ENCODE data around the gene ATP5F1D.

ATP5F1D gene

DNA sequence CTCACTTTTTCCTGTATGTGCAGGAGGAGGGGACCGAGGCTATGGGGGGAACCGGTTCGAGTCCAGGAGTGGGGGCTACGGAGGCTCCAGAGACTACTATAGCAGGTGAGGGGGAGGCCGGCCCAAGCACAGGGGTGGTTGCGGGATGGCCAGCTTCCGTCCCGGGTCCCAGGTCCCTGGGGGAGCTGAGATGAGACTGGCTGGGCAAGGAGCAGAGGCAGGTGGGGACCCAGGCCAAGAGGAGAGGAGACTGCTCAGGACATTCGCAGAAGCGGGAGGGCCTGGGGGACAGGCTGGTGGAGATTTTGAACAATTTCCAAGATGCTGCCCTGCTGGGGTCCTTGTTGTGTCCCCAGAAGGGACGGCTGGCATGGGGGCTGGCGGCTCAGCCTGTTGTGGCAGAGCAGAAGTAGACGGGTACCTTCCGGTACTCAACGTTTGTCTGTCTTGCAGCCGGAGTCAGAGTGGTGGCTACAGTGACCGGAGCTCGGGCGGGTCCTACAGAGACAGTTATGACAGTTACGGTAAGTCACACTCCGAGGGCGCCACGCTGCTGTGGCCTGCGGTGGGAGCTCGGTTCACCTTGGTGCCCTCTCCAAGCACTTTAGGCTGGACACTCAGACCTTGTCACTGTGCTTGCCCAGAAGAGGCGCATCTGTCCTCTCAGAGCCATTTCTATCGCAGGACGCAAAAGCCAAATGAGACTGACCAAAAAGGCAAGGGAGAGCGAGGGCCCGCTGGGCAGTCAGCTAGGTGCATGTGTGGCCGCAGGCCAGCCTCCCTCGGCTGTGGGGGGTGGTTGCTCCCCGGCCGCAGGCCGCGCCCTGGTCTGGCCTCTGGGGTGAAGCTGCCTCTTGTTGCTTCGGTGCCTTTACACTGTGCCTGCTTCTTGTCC is 30.2 kb downstream of the ATP5F1D start:
- DNase-seq: no peak

DNA sequence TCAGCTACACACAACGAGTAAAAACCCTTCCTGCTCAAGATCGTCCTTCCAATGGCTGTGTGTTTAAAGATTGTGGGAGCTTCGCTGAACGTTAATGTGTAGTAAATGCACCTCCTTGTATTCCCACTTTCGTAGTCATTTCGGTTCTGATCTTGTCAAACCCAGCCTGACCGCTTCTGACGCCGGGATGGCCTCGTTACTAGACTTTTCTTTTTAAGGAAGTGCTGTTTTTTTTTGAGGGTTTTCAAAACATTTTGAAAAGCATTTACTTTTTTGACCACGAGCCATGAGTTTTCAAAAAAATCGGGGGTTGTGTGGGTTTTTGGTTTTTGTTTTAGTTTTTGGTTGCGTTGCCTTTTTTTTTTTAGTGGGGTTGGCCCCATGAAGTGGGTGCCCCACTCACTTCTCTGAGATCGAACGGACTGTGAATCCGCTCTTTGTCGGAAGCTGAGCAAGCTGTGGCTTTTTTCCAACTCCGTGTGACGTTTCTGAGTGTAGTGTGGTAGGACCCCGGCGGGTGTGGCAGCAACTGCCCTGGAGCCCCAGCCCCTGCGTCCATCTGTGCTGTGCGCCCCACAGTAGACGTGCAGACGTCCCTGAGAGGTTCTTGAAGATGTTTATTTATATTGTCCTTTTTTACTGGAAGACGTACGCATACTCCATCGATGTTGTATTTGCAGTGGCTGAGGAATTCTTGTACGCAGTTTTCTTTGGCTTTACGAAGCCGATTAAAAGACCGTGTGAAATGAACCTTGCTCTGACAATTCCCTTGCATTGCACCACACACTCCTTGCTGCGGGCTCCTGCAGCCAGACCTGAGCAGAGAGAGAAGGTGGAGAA is 31.1 kb downstream of the ATP5F1D start:
- DNase-seq: no peak

DNA sequence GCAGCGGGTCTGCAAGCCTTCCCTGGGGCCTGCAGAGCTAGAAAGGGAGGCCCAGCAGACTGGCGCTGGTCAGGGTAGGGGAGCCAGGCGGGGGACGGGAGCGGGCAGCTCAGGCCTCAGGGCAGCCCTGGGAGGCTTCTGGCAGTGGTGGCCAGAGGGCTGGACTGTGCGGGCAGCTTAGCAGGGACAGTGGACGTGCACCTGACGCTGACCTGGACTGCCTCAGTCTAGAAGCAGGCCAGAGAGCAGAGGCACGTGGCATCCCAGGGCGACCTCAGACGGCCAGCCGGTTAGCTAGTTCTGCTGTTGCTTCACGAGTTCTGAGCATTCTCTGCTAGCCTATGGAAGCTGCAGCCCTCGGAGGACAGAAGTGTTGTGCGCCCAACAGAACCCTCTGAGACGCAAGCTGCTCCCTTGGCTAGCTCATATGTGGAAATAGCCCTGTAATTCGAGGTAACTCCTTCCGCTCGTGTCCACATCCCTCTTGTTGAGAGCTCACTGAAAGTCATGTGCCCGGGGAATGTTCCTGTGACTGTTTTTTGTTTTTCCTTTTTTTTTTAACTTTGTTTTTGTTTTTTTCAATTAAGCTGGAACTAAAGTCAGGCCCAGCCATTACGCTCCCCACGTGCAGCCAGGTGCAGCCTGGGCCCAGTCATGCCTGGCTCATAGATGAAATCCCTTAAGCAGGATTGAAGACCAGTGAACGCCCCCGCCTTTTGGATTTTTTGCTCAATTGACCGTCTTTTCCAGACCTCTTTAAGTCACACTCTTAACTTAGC is 31.9 kb downstream of the ATP5F1D start:
- no peak for DNase-seq

DNA sequence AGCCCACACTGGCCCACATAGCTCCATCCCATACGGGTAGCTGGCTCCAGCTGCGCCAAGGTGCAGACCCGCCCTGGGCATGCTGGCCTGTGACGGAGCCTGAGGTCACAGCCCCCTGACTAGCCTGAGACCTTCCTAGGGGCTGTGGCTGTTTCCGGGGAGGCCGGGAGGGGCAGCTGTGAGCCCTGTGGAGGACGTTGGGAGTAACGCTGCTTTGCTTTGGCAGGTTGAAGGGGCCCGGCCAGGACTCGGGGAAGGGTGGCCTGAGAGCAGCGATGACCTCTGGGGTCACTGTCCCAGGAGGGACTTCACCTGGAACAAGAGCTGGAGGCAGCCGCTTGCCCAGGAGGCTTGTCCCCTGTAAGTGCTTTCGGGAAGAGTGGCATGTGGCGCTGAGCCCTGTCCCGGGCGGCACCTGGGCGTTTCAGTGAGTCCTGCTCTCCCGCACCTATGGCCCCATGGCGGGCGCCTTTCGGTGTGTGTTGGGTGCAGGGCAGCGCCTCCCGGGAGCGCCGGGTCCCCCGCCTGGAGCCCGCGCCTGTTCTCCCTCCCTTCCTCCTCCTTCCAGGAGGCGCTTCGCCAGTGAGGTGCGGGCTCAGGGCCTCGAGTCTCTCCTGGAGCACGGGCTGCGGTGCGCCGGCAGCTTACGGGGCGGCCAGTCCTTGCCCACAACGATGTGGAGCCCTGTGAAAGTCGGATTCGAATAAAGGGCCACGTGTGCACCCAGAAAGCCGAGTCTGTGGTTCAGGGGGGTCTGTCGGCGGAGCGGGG is 32.7 kb downstream of the ATP5F1D start:
- DNase-seq: no peak

DNA sequence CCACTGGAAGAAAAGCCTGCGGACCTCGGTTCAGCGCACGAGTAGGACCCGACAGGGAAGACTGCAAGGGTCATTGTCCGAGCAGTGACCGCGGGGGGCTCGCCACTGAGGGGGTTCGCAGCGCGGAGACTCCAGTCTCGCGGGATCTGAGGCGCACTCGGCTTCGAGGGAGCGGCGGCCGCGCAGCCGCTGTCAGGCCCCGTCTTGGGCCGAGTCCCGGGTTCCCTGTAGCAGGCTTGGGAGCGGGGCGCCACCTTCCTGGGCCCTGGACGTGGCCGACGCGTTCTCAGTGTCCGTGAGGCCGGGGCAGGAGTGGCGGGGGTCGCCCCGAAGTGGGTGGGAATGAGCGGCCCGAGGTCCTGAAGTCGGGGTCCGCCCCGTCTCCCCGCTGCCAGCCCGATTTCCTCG is 33.3 kb downstream of the ATP5F1D start:
- DNase-seq: peak; percentile 32

DNA sequence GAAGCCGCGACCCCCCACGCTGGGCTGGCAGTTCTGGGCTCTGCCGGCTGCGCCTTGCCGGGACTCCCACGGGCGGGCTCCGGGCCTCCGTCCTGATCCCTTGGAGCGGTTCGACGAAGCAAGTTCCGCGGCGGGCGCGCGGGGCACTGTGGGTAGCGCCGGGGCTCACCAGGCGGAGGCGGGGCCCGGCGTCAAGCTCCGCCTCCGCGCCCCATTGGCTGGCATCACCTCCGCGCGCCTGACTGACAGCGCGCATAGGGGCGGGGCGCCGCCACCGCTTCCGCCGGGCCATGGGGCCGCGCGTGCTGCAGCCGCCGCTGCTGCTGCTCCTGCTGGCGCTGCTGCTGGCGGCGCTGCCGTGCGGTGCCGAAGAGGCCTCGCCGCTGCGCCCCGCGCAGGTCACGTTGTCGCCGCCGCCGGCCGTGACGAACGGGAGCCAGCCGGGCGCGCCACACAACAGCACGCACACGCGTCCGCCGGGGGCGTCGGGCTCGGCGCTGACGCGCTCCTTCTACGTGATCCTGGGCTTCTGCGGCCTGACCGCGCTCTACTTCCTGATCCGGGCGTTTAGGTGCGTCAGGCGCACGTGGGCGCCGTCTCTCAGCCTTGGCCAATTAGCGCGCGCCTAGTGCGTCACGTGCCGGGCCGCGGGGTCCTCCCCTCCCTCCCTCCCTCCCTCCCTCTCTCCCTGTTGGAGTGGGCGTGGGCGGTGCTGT is 33.9 kb downstream of the ATP5F1D start, which contains the start of gene FAM174C:
TSS of gene FAM174C (plus strand) at position 271 of the 716 bp plus-strand sequence. CDS start at position 291, 20 bp downstream.
- DNase-seq: peak; percentile 97

DNA sequence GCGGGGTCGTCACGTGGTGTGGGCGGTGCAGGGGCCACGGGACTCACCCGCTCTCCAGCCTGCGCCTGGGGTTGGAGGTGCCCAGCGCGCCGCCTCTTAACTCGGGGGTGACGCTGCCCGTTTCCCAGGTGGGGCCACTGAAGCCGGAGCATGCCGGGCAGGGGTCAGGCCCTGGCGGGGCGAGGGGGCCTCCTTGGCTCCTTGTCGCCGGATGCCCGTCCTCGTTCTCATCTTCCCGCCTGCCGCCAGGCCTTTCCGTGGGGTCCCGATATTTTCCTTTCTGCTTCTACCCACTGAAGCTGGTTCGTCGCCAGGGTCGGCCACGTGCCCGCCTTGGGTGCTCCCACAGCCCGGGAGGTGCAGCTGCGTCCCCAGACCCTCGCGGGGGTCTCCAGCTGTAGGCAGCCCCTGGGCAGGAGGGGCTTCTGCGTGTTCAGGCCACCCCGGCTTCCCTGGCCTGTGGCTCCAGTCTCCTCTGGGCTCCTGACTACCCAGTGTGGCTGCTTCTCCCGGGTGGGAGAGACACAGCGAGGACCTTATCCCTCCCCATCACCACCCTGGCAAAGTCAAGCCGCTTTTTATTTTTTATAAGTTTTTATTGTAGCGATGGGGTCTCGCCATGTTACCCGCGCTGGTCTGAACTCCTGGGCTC is 34.6 kb downstream of the ATP5F1D start:
- DNase-seq: no peak

DNA sequence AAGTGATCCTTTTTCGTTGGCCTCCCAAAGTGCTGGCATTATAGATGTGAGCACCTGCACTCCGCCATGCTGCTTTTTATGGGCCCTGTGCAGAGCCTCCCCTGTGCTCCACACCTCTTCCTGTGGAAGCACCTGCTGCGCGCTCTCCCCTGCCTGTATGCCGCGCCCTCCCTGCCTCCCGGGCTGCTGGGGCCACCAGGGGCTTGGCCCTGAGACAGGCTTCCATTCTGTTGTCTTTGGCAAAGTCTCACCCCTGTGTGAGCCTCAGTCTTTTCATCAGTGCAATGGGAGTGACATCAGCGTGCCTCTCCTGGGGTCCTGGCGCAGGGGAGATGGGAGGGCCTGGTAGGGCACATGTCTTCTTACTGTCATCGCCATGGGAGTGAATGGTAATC is 35.1 kb downstream of the ATP5F1D start:
- DNase-seq: no peak

DNA sequence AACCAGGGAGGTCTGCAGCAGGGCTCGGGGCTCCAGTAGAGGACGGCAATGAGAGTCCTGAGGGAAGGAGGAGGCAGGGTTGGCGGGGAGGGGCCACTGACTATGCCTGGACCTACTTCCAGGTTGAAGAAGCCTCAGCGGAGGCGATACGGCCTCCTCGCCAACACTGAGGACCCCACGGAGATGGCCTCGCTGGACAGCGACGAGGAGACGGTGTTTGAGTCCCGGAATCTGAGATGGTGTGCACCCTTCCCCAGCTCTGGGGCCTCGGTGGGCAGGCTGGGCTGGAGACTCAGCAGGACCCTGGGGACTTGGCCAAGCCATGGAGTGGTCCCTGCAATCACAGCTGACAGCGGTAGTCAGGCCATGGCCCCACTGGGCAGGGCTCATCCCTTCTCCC is 35.5 kb downstream of the ATP5F1D start:
- no peak for DNase-seq

DNA sequence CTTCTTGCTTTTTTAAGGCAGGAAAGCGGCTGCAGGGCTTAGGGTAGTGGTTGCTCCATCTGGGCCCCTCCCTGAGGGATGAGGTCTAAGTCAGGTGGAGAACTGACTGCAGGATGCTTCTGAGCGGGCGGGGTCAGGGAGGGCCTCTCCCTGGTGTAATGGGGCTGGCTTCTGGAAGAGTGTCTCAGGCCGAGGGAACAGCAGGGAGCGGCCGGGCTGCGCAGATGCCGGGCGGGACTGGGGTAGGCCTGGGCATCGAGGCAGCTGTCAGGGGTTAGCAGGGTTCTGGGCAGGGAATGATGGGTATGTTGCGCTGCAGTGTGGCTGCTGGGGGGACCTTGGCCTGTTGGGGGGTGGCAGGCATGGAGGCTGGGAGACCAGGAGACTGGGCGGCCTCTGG is 36.5 kb downstream of the ATP5F1D start:
- no peak for DNase-seq

DNA sequence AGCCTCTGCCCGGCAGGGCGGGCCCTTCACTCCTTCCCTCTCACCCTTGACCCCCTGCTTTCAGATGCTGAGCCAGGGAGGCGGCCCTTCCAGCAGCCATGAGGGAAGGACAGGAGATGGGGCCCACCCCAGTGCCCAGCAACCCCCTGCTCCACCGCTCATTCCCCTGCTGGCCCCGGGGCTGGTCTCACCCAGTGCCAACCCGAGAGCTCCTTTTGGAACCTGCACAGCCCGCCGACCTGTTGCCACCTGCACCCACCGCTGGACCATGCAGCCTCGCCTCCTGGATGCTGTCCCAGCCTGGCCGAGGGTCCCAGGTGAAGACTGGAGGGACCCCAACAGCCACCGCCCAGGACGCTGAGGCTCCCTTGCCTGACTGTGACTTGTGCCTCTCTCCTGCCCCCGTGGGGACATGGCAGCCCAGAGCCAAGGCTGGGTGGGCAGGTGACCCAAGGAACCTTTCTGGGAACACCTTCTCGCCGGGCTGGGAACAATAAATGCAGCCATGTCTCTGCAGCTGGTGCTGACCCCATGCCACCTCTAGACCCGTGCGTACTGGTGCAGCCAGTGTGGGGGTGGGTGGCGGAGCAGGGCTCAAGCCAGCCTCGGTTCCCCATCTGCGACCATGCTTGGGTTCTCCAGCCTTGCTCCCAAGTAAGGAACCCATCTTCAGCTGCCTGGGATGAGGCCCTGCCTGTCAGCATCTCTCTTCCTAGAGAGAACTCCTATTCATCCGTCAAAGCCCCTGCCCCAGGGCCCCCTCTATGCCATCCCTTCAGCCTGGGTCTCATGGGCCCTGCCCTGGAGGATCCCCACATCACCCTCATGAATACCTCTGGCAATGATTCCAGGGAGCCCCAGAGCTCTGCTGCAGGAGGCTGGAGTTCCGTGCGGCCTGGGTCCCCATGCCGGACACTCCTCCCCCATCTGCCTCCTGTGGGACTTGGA is 37.4 kb downstream of the ATP5F1D start:
- DNase-seq: no peak

DNA sequence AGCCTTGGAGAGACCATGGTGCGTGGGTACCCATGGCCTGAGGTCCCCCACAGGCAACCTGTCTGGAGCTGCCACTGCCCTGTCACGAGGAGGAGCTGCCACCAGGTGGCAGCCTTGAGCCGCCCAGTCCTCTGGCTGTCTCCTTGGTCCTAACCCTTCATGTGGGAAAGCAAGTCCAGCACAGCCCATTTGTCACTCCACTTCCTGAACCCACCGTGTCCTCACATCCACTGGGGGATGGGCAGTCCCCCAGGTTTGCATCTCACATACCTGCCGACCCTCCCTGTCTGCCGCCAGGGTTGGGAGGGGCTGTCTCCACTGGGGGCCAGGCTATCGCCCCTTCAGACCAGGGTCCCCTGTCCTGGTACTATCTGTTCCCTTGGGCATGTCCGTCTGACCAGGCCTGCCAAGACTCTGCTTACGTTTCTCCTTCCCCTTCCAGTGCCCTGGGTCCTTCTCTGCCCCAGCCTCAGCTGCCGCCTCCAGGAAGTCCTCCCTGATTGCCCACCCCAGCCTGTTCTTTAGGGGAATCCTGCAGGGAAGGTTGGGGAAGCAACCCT is 38.3 kb downstream of the ATP5F1D start:
- DNase-seq: peak; percentile 74

DNA sequence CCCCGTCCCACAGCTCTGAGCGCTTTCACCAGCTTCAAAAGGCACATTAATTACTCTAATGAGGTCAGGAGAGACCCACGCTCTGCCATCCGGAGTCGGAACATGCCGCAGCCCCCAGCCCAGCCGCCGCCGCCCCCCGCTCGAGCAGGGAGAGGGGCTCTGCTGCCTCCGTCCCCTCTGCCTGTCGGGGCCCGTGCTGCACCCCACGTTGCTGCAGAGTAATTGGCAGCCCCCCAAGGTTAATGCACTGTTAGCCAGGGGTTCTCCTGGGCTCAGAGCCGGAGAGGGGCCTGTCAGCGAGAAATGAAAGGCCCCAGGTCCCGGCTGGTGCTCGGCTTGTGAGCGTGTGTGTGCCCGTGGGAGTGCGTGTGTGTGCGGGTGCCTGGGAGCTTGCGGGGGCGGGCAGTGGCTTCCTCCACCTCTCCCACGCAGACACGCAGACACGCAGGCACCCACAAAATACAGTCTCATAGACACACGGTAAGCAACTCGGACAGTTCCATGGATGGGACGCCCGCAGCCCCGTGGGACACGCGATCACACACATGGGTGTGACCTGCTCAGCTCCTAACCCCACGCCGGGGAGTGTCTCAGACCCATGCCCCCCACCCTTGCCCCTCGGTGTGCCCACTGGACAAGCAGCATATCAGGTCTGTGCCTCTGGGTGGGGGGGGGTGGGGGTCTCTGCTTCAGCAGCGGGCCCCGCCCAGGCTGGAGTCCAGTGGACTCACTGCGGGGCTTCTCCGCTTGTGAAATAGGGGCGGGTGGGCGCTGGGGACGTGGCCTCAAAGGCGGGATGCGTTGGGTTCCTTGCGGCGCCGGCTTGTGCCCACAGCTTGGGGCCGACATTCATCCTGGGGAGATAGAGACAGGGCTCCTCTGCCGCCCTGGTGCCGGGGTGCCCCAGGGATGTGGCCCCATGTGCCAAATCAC is 39.4 kb downstream of the ATP5F1D start:
- DNase-seq: no peak

DNA sequence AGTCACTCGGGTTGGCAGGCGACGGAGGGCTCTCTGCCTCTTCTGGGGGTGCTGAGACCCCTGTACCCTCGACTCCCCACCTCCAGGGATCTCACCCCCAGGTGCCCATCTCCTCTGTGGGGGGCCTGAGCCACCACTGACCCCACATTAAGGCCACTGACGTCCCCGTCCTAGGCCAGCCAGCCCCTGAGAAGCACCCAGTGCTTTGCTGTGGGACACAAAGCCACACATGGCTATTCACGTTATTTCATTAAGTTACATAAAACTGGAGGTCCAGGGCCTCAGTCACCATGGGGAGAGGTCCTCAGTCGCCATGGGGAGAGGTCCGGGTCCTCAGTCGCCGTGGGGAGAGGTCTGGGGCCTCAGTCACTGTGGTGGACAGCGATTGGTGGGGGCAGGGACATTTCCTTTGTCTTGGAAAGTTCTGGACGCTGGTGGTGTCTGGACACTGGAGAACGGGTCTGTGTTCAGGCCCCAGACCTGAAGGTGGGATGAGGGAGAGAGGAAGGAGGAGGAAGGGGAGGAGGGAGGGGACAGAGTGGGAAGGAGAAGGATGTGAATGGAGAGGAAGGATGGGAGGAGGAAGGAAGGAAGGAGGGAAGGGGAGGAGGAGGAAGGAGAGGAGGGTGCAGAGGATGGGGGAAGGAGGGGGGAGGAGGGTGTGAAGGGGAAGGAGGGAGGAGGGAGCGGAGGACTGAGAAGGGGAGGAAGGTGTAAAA is 40.2 kb downstream of the ATP5F1D start:
- no peak for DNase-seq

DNA sequence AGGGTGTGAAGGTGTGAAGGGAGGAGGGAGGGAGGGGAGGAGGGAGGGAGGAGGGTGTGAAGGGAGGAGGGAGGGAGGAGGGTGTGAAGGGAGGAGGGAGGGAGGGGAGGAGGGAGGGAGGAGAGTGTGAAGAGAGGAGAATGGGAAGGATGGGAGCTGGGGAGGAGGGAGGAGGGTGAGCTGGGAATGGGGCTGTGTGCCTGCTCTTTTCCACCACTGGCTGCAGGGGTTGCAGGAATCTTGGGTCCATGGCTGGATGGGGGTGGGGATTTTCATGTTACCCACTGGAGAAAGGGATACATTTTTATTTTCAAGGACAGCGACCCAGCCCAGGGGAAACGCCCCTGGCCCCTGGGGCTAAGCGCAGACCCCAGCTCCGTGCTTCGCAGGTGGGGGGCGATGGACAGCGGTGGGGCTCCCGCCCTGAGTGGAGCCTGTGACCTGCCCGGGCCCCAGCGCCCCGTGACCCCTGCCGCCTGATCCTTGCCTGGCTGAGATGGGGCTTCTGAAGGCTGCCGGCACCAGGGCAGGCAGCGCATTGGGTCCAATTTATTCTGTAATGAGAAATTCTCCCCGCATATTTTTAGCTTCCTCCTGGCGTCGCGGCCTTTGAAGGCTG is 41.1 kb downstream of the ATP5F1D start:
- DNase-seq: no peak

DNA sequence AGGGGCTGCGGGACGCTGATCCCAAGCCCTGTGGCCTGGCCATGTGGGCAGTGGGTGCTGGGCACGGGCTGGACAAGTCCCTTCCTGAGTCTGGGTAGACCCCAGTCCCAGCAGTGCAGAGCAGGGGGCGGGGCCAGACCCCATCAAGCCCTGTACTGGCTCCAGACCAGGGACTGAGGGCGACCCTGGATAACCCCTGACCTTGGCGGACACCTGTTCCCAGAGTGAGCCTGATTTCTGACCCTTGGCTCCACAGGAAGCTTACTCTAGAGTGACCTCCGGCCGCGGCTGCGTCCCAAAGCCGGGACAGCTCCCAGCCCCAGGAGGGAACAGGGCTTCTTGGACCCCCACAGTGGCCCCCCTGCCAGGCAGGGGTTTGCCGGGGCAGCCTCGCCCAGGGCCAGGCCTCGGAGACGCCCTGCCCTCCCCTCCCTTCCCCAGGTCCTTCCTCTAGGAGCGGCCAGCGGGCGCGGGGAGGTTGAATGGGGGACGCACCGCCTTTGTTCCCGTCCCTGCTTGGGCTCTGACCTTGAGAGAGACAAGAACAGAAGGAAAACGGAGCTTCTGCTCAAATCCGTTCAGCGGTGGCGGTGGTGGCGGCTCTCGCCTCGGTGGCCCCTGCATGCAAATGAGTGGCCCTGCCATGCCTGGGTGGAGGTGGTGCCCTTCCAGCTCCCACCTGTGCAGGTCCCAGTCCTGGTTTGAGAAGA is 41.8 kb downstream of the ATP5F1D start:
- no peak for DNase-seq

DNA sequence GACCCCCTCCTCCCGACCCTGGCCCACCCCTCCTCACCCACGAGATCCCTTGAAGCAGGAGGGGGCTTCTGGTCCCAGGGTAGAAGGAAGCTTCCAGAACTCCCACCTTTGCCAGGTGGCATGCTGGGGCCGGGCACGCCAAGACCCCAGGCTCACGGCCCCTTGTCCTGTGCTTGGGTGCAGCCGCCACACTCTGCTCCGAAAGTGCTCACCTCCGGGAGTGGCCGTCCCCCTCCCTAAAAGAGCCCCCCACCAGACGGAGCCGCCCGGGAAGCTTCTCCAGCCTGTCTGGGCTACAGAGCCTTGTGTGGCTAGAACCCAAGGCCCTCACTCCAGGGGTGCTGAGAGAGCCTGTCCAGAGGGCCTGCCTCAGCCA is 42.4 kb downstream of the ATP5F1D start:
- no peak for DNase-seq

Data from fibroblast of skin of right quadriceps (primary cell).